Tibial nerve (tissue), 3 donors: ENCODE measurements around the gene LLGL2.

ENCODE experiments used
- CTCF ChIP-seq, 5 experiments: fragments of 200-600 bp in 3 of 5; fragments of 450-650 bp in 2 of 5; sonication (generic) in 3 of 5; IDR thresholded peaks; one replicate each; pipeline ENCODE4 v1.5.1; 2016 to 2019; ENCODE audit warnings: antibody characterized with exemption in 5 of 5, mild to moderate bottlenecking in 3 of 5, moderate library complexity in 2 of 5
- POLR2A ChIP-seq, 2 donors: fragments of 450-650 bp; IDR thresholded peaks; one replicate each; pipeline ENCODE4 v1.6.1; 2017; ENCODE audit warnings: antibody characterized with exemption in 2 of 2, mild to moderate bottlenecking in 2 of 2, moderate library complexity in 2 of 2

GRCh38 chr17:75589919-75590303, 64.4 kb downstream of the LLGL2 start:
- TF ChIP-seq CTCF (IDR thresholded peaks at IDR 0.05) (no peak), POLR2A (IDR thresholded peaks at IDR 0.05) (no peak)
